Liver (tissue), 3 donors: ENCODE data around the gene FARP1.

ENCODE experiments used
- CTCF ChIP-seq: fragments of 150-350 bp; IDR thresholded peaks from 2 replicates; pipeline ENCODE4 v1.5.1; 2017; ENCODE audit warnings: improper control_type of control experiment, low read depth, low read length; ENCODE audit not compliant: missing input control
- GABPA ChIP-seq, 2 donors: IDR thresholded peaks in 1 of 2; conservative IDR thresholded peaks in 1 of 2; 2 replicates each; pipeline ENCODE4 v1.6.1; 2016; ENCODE audit warnings: antibody characterized with exemption in 2 of 2, mild to moderate bottlenecking in 1 of 2, moderate library complexity in 1 of 2
- JUND ChIP-seq, 2 donors: IDR thresholded peaks; 2 replicates each; pipeline ENCODE4 v1.6.1; 2016; ENCODE audit warnings: antibody characterized with exemption in 2 of 2
- REST ChIP-seq: IDR thresholded peaks from 2 replicates; pipeline ENCODE4 v1.6.1; 2016; ENCODE audit warnings: antibody characterized with exemption, mild to moderate bottlenecking
- RXRA ChIP-seq, 2 donors: IDR thresholded peaks; 2 replicates each; pipeline ENCODE4 v1.6.1; 2017 to 2018; ENCODE audit warnings: antibody characterized with exemption in 2 of 2, mild to moderate bottlenecking in 1 of 2
- ZBTB33 ChIP-seq: IDR thresholded peaks from 2 replicates; pipeline ENCODE4 v1.6.1; 2016; ENCODE audit warnings: antibody characterized with exemption
- donor health status: healthy.
- donor health status: healthy.

- TF ChIP-seq GABPA (IDR thresholded peaks at IDR 0.05 in 1 of 2, conservative IDR thresholded peaks at IDR 0.05 in 1 of 2) (no peak), REST (no peak), CTCF (no peak), JUND (IDR thresholded peaks at IDR 0.05) (no peak), ZBTB33 (no peak), RXRA (IDR thresholded peaks at IDR 0.05) (no peak)
Measured at GRCh38 chr13:98175823-98176222, 32.9 kb downstream of the FARP1 start.
